Stimulated activated CD4-positive, alpha-beta T cell treated with anti-CD3 and anti-CD28 coated beads, Interleukin-15, amount 100 ng/mL, for 48 hours (primary cell): ENCODE results near the gene EXOC4.

Source experiments
- DNase-seq, 2 donors: peaks; one replicate each; pipeline ENCODE4 v3.0.0-alpha.2; 2020; ENCODE audit warnings: low read depth in 2 of 2

EXOC4 gene

GRCh38 chr7:133364959-133365690 lies 112.2 kb downstream of the EXOC4 start:
- DNase-seq, result no peak

DNA sequence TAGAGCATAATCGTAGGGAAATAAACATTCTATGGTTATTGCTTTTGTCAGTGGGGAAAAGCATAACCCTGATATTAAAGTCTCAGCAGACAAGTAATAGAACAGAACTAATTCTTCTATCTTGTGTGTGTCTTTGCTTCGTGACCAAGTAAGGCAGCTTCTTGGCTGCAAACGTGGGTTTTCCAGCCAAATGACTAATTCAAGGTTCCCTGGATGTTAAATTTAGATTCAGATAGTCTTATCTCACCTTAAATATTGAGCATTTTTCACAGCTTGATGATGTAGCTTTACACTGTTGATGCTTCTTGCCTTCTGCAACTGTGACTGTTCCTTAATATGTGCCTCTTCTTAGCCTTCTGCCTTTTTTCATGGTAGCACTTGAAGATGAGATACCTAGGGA lies 113.0 kb downstream of the EXOC4 start:
- no peak for DNase-seq

DNA sequence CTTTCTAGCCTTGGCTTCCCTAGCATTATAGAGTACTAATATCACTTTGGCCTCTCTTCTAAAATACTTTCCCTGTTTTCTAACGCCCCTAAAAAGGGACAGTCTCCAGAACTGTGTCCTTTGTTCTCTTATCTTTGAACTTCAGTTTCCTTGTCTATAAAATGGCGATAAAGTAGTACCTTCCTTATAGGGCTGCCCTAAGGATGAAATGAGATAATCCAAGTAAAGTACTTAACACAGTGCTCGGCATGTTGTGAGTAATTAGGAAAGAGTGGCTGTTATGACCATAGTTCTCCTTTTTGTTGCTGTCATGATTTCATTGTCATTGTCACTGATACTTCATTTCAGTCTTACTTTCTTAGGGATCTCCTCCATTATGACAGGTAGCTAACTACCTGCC lies 114.7 kb downstream of the EXOC4 start:
- DNase-seq, result no peak

DNA sequence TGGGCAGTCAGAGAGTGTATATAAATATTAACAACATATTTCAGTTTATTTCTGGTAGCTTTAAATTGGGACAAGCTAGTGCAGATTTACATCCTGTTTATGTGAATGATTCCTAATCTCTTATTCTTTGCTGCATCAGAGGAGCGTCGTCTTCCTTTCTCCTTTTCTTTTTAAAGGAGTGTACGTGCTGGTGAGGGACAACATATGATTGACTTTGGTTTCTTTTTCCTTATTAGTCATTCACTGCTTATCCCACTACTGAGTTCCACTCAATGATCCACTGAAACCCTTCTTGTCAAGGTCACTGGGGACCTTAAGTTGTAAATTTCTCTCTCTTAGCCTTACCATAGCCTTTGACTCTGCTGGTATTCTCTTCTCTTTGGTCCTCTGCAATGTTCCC lies 116.3 kb downstream of the EXOC4 start:
- DNase-seq, result no peak

GRCh38 chr7:133371616-133372015 lies 118.7 kb downstream of the EXOC4 start:
- no peak for DNase-seq

GRCh38 chr7:133372337-133372736 lies 119.5 kb downstream of the EXOC4 start:
- DNase-seq, result no peak

GRCh38 chr7:133376514-133376913 lies 123.6 kb downstream of the EXOC4 start:
- no peak for DNase-seq

- DNase-seq, result no peak
These were observed 129.1 kb downstream of the EXOC4 start for GRCh38 chr7:133381965-133382364.

GRCh38 chr7:133382775-133383559 lies 130.1 kb downstream of the EXOC4 start:
- no peak for DNase-seq

DNA sequence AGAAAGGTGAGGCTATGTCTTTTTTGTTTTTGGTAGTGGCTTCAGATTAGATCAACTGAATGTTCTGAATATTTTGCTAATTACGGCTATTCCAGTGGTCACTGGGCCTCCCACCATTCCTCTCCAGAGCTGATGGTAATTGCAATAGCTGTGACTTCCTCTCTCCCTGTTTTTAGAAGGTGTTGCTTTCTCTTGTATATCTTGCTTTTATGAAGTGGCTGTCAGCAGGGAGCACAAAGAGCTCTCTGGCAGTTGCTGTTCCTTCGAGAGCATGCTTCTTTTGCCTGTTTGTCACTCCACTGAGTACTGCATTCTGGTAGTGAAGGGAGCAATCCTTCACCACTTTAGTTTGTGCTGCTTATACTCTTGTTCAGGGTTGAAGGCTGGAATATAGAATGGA lies 133.3 kb downstream of the EXOC4 start:
- no peak for DNase-seq

GRCh38 chr7:133389727-133390126 lies 136.8 kb downstream of the EXOC4 start:
- DNase-seq, result no peak

GRCh38 chr7:133391206-133391605 lies 138.3 kb downstream of the EXOC4 start:
- DNase-seq, result no peak

GRCh38 chr7:133394369-133394768 lies 141.5 kb downstream of the EXOC4 start:
- DNase-seq, result no peak

DNA sequence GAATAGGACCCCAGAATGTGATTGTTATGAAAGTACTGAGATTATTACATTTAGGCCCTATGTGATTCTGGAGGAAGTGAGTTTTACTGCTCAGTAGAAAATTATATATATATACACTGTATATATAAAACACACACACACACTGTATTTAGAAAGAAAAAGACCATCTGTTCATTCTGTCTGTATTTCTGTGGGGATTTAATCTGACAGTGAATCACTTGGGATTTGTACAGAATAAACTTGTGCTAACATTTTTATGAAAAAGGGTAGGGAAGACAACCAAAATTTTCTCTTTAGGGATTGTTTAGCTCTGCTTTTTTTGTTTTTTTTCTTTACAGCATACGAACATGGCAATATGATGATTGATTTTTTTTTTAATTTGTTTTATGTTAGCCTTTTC lies 142.7 kb downstream of the EXOC4 start:
- DNase-seq, result no peak

GRCh38 chr7:133398506-133398905 lies 145.6 kb downstream of the EXOC4 start:
- no peak for DNase-seq

GRCh38 chr7:133401225-133401624 lies 148.3 kb downstream of the EXOC4 start:
- no peak for DNase-seq

- no peak for DNase-seq
These were observed 155.3 kb downstream of the EXOC4 start for GRCh38 chr7:133408212-133408611.

DNA sequence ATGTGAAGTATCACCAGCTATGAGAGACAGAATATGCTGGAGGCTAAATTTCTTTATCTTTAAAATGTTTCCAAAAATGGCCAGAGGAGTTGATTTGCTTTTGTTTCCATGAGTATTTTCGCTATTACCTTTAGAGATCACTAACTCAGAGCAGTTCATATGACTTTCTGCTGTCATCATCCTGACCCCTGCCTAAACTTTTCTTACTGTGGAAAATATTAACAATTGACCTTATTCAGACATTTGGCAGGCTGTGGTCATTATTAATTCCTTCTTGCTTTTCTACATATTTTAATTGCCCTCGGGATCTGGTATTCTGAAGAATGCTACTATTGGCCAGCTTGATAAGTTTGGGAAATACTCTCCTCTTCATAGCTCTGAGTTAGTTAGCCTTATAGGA lies 156.5 kb downstream of the EXOC4 start:
- DNase-seq, result no peak

- no peak for DNase-seq
These were observed 157.1 kb downstream of the EXOC4 start for GRCh38 chr7:133409966-133410365.

- no peak for DNase-seq
These were observed 158.5 kb downstream of the EXOC4 start for GRCh38 chr7:133411395-133411794.

DNA sequence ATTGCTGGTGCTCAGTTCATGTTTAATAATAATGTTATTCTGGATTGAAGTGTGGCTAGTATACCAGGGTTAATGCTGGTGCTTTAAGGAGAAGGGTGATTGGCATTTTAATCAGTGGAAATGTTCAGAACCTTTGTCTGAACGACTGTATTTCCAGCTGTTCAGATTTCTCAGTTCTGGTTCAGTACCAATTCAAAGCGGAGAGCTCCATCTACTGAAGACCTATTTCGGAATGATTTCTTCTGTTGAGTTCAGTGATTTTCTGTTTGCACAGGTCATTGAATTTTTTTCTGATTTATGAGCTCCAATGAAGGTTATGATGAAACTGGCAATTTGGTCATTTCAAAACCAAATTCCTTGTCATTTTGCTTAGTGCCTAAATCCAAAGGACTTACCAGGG lies 160.1 kb downstream of the EXOC4 start:
- no peak for DNase-seq

- no peak for DNase-seq
These were observed 166.2 kb downstream of the EXOC4 start for GRCh38 chr7:133419041-133419440.

GRCh38 chr7:133423618-133424017 lies 170.7 kb downstream of the EXOC4 start:
- DNase-seq, result no peak
